SH-SY5Y (cell line): Measurements from ENCODE around the gene SCN11A.

Source experiments
- GATA2 ChIP-seq: IDR thresholded peaks from 2 replicates; pipeline ENCODE4 v1.6.1; 2011; ENCODE audit warnings: mild to moderate bottlenecking, low read depth, low read length
- GATA3 ChIP-seq: IDR thresholded peaks from 2 replicates; pipeline ENCODE4 v1.6.1; 2011; ENCODE audit warnings: low read depth, mild to moderate bottlenecking, low read length, moderate library complexity

SCN11A gene

DNA sequence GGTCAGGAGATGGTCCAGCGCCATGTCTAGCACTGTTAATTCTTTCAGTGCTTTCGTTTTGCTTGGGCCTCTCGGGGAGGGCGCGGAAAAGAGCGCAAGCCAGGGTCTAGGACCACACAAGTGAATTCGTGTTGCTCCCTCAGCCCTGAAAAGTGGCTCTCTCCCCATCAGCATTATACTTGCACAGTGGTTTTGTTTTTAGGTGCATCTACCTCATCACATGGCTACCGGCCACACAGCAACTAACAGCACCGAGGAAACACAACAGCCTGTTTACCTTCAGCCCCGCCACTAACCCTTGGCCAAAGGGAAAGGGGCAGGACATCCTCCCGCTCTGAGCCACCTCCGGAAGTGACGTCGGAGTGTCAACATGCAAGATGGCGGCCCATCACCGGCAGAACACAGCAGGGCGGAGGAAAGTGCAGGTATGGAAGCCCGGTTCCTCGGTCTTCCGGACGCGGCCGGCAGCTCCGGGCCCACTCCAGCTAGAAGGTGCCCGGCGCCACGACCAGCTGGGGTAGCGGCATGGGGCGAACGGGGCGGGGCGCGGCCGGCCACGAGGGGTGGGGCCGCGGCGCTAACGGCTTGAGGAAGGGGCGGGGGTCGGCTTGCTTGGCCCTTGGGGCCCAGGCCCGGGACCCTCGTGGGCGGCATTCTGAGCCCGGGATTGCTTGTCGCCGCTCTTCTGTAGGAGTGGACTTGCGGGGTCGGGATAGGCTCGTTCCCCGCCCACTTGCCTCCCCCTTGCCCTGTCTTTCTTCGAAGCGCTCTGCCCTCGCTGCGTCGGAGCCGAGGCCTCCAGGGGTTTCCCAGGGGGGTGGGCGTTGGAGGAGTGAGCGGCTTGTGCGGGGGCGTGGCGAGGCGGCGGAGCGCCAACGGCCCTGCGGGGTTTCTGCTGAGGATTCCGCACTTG lies at the start of gene SCN11A, which contains the start of gene WDR48:
TSS of gene SCN11A (minus strand) at position 296 of the 913 bp plus-strand sequence. CDS start 101,582 bp downstream, outside the sequence.
TSS of gene WDR48 (plus strand) at position 368 of the 913 bp plus-strand sequence. CDS start at position 378, 10 bp downstream.
- no peak for TF ChIP-seq GATA3
- TF ChIP-seq GATA2, result no peak

DNA sequence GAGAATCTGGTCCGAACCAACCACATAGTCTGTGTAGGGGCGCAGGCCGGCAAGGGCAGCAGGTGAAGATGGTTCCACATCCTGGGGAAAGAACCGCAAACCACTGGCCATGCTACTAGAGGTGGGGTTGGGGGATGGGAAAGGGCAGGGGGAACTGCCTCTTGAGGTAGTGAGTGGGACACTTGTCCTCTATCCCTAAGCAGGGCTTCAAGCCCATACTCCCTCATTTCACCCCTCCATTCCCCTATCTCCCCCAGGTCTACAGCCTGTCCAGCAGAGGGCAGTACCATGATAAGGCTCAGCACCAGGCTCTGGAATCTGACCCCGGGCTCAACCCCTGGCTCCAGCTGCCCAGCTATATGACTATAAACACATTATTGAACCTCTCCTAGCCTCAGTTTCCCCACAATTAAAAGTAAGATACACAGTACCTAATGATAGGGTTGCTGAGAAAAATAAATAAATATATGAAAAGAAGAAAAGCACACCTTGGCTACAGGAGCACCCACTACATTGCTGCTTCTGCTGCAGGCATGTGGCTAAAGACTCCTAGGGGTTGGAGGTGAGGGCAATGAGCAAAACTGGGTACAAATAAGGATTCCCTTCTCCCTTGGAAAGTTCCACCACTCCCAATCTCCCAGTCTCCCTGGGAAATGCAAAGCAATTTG lies 49.4 kb upstream of the SCN11A start:
- TF ChIP-seq GATA2 (no peak), GATA3 (no peak)

DNA sequence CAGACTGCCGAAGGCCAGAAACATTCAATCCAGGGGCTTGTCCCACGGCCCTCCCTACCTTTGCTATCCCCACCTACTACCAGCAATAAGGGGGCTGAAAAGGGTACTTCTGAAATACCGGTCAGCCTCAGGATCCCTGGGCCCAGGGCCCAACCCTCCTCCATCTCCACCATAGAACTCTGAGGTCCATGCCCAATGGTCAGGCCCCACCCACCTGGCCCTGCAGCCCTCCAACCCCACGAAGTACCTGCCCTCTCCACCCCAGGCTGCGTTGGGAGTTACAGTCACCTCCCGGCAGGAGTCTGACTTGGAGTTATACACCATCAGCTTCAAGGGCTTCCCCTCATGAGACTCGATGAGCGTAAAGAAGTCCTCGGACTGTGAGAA lies 48.7 kb upstream of the SCN11A start:
- TF ChIP-seq GATA3 (no peak), GATA2 (no peak)

- TF ChIP-seq GATA2, result no peak
- no peak for TF ChIP-seq GATA3
Observed at GRCh38 chr3:39099738-39100499, 48.2 kb upstream of the SCN11A start.

DNA sequence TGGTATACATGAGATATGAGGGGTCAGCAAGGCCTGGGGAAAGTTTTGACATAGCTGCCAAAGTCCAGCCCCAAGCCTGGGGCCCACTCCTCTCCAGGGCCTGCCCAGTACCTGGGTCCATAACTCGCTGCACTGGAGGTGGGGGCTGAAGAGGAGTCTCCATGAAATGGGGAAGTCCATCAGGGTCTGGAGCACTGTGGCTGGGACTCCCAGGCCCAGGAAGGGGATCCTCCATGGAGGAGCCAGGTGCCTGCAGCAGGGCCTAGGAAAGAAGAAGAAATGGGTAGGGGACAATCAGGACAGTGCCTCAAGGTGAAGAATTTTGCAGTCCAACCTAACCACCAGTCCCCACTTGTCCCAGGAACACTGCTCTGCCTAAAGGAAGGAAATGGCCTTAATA lies 47.5 kb upstream of the SCN11A start:
- TF ChIP-seq GATA2 (no peak), GATA3 (no peak)

- TF ChIP-seq GATA2 (no peak), GATA3 (no peak)
Observed at GRCh38 chr3:39098473-39099000, 46.8 kb upstream of the SCN11A start.

GRCh38 chr3:39097716-39098472 lies 46.1 kb upstream of the SCN11A start:
- no peak for TF ChIP-seq GATA2
- no peak for TF ChIP-seq GATA3

- TF ChIP-seq GATA2, result no peak
- no peak for TF ChIP-seq GATA3
Observed at GRCh38 chr3:39096775-39097174, 45.0 kb upstream of the SCN11A start.

- no peak for TF ChIP-seq GATA2
Observed at GRCh38 chr3:39095778-39096177, 44.0 kb upstream of the SCN11A start.

- TF ChIP-seq GATA2, result no peak
- TF ChIP-seq GATA3, result no peak
Observed at GRCh38 chr3:39094851-39095677, 43.3 kb upstream of the SCN11A start.

GRCh38 chr3:39090922-39091321 lies 39.2 kb upstream of the SCN11A start:
- no peak for TF ChIP-seq GATA2
- TF ChIP-seq GATA3, result no peak

DNA sequence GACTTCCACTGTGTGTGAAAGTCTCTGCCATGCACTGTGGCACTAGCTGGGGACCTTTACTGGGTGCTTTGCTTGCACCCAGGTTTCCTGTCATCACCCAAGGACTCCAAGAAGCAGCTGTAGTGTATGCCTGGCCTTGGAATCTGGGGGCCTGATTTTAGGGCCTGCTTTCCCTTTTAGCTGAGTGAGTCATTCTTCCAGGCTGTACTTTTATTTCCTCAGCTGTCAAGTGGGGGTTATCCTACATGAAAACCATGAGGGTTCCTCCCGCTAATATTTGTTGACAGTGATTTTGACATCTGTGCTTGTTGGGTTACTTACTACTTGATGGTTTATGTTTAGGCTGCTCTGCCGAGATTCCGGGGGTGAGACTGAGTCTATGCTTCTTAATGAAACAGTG lies 37.1 kb upstream of the SCN11A start:
- TF ChIP-seq GATA3, result no peak
- TF ChIP-seq GATA2, result no peak
